GM12892 (cell line): ENCODE results near the gene PICALM.

Experiments used
- POLR2A ChIP-seq: IDR thresholded peaks from 2 replicates; pipeline ENCODE4 v1.6.1; 2011; ENCODE audit warnings: low read depth, low read length, control low read depth
- POLR2AphosphoS5 ChIP-seq: IDR thresholded peaks from 2 replicates; pipeline ENCODE4 v1.6.1; 2011; ENCODE audit warnings: low read depth, low read length, control low read depth

DNA sequence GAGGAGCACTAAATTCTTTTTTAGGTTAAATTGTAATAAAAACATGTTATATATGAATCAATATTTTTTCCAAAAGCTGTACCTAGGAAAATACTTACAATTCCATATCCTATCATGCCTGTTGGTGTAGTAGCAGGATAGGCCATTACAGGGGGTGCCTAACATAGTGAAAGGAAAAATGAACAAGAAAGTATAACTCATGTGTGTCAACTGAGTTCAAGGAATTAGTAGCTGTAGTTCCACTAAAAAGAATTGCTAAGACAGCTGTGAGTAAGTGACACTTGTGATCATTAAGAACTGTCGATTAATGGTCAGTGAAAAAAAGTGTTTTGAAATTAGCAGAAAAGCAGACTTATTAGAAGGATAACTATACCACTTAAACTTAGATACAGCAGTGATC, 92.4 kb downstream of the PICALM start:
- TF ChIP-seq POLR2AphosphoS5 (no peak), POLR2A (no peak)
